ENCODE data around the gene FOXO4. TPM values are rescaled to one million over a fixed set of nuclear protein-coding genes. Genes with fewer than 3 reads are reported as not detected.

FOXO4 gene
- total and polyA plus RNA-seq, 2 experiments from 2014 or later = 8.0 to 31.4 TPM

DNA sequence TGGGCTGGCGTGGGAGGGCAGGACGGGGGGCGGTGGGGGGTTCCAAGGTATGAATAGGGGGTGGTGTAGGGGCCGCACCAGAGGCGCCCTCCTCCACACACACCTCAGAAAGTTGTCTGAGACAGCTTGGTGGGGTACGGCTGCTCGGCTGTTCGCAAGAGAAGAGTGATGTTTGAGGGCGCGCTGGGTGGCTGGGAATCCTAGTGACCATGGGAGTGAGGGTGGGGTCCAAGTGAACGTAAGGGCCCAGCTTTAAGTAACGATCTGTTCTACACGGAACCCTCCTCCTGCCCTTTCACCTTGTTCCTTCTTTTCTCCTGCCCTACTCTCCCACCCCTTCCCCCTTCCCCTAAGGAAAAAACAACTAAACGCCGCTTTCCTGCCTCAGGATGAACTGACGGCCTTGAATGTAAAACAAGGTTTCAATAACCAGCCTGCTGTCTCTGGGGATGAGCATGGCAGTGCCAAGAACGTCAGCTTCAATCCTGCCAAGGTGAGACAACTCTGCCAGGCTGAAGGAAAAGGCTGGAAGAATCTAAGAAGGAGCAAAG, 23.4 kb downstream of the FOXO4 start (continued):
- TF ChIP-seq, protein P1, sequence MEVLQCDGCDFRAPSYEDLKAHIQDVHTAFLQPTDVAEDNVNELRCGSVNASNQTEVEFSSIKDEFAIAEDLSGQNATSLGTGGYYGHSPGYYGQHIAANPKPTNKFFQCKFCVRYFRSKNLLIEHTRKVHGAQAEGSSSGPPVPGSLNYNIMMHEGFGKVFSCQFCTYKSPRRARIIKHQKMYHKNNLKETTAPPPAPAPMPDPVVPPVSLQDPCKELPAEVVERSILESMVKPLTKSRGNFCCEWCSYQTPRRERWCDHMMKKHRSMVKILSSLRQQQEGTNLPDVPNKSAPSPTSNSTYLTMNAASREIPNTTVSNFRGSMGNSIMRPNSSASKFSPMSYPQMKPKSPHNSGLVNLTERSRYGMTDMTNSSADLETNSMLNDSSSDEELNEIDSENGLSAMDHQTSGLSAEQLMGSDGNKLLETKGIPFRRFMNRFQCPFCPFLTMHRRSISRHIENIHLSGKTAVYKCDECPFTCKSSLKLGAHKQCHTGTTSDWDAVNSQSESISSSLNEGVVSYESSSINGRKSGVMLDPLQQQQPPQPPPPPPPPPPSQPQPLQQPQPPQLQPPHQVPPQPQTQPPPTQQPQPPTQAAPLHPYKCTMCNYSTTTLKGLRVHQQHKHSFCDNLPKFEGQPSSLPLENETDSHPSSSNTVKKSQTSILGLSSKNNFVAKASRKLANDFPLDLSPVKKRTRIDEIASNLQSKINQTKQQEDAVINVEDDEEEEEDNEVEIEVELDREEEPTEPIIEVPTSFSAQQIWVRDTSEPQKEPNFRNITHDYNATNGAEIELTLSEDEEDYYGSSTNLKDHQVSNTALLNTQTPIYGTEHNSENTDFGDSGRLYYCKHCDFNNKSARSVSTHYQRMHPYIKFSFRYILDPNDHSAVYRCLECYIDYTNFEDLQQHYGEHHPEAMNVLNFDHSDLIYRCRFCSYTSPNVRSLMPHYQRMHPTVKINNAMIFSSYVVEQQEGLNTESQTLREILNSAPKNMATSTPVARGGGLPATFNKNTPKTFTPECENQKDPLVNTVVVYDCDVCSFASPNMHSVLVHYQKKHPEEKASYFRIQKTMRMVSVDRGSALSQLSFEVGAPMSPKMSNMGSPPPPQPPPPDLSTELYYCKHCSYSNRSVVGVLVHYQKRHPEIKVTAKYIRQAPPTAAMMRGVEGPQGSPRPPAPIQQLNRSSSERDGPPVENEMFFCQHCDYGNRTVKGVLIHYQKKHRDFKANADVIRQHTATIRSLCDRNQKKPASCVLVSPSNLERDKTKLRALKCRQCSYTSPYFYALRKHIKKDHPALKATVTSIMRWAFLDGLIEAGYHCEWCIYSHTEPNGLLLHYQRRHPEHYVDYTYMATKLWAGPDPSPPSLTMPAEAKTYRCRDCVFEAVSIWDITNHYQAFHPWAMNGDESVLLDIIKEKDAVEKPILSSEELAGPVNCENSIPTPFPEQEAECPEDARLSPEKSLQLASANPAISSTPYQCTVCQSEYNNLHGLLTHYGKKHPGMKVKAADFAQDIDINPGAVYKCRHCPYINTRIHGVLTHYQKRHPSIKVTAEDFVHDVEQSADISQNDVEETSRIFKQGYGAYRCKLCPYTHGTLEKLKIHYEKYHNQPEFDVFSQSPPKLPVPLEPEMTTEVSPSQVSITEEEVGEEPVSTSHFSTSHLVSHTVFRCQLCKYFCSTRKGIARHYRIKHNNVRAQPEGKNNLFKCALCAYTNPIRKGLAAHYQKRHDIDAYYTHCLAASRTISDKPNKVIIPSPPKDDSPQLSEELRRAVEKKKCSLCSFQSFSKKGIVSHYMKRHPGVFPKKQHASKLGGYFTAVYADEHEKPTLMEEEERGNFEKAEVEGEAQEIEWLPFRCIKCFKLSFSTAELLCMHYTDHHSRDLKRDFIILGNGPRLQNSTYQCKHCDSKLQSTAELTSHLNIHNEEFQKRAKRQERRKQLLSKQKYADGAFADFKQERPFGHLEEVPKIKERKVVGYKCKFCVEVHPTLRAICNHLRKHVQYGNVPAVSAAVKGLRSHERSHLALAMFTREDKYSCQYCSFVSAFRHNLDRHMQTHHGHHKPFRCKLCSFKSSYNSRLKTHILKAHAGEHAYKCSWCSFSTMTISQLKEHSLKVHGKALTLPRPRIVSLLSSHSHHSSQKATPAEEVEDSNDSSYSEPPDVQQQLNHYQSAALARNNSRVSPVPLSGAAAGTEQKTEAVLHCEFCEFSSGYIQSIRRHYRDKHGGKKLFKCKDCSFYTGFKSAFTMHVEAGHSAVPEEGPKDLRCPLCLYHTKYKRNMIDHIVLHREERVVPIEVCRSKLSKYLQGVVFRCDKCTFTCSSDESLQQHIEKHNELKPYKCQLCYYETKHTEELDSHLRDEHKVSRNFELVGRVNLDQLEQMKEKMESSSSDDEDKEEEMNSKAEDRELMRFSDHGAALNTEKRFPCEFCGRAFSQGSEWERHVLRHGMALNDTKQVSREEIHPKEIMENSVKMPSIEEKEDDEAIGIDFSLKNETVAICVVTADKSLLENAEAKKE (CRISPR knock-in tag; IDR thresholded peaks at IDR 0.05) = no peak

DNA sequence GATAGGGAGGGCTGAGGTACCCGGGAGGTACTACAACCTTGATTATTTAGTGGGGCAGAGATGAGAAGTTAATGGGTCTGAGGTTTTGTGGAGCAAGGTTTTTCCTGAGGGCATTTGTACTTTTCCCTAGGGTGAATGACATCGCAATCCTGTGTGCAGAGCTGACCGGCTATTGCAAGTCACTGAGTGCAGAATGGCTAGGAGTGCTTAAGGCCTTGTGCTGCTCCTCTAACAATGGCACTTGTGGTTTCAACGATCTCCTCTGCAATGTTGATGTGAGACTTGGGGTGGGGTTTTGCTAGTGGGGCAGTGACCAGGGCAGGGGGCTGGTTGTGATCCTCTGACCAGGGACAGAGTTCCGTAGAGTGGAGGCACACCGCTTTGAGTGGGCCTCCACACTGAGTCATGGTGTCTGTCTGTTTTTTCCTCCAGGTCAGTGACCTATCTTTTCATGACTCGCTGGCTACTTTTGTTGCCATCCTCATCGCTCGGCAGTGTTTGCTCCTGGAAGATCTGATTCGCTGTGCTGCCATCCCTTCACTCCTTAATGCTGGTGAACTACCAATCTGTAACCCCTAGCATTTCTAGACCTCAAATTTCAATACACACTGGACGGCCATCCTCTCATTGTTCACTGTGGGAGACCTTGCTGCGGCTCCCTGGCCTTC, 32.6 kb downstream of the FOXO4 start:
- H4K20me1 ChIP-seq (replicated peaks; ENCODE audit: insufficient read depth) = no peaks in the 10 kb centered on the region
- no peaks in the 10 kb centered on the region for H3F3A ChIP-seq (replicated peaks; ENCODE audit: low read depth)
- H3K27ac Mint-ChIP-seq = no peak overlapping the region
- no peak overlapping the region for H2AFZ ChIP-seq
- peaks cover 7% of the 10 kb centered on the region; the same call in 2 of the 3 replicates for H3K4me1 Mint-ChIP-seq
- no peak overlapping the region for H3K4me3 ChIP-seq
- no peaks in the 10 kb centered on the region for H3K4me1 ChIP-seq (ENCODE audit: insufficient read depth)
- H3K79me2 ChIP-seq (replicated peaks; ENCODE audit: insufficient read depth) = no peaks in the 10 kb centered on the region
- peaks cover 10% of the 10 kb centered on the region for H3K27me3 Mint-ChIP-seq (ENCODE audit: insufficient read depth, low read depth, poor library complexity)
- H3K4me3 Mint-ChIP-seq = no peak overlapping the region
- H3K36me3 ChIP-seq (ENCODE audit: insufficient read depth) = 0 out of 2 replicates have a peak, but pooled peaks cover 4% of the 10 kb centered on the region
- no peak for TF ChIP-seq EZH2phosphoT487 (IDR thresholded peaks at IDR 0.05; ENCODE audit: unreplicated experiment)
- no peak for TF ChIP-seq POLR2AphosphoS5 (IDR thresholded peaks at IDR 0.05; ENCODE audit: low read depth)
- H3K4me2 ChIP-seq = no peak overlapping the region
- peaks cover 84% of the 10 kb centered on the region for H3K36me3 Mint-ChIP-seq (ENCODE audit: low read depth)
- no peaks in the 10 kb centered on the region for H3K9me2 ChIP-seq (ENCODE audit: insufficient read depth)
- H3K27me3 ChIP-seq (ENCODE audit: insufficient read depth) = no peaks in the 10 kb centered on the region
- H3K9me3 Mint-ChIP-seq = no peaks in the 10 kb centered on the region
- DNase-seq (ENCODE audit: low spot score) (no peak), ATAC-seq (no peak)
- H3K27ac ChIP-seq (ENCODE audit: low read depth) = no peak overlapping the region

All from GM23338 (cell line).